ENCODE data around the gene NR3C1.

DNA sequence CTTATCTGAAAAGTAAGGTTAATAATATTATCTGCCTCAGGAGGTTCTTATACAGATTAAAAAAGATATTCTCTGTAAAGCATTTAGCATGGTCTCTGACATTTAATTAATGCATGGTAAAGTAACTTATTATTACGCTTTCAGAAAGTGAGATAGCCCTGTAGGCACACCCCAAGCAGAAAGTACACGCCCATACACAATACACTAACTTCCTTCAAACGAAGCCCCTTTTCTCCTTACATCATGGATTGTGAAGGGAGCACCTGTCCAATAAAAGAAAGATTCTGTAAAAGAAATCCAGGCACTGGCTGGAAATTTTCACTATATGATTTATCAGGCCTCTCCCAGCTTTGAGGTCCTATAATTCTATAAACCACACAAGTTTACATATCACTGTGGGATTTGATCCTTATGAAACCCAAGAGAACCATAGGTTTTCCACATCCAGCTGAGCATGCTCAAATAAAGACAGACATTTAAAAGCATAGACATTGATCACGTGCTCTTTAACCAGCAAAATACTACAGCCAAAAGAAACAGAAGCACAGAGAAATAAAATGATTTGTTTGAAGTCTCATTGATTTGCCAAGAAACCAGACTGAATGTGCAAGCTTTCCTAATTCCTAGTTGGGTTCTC lies 14.1 kb upstream of the NR3C1 start:
- TF ChIP-seq, protein P1, sequence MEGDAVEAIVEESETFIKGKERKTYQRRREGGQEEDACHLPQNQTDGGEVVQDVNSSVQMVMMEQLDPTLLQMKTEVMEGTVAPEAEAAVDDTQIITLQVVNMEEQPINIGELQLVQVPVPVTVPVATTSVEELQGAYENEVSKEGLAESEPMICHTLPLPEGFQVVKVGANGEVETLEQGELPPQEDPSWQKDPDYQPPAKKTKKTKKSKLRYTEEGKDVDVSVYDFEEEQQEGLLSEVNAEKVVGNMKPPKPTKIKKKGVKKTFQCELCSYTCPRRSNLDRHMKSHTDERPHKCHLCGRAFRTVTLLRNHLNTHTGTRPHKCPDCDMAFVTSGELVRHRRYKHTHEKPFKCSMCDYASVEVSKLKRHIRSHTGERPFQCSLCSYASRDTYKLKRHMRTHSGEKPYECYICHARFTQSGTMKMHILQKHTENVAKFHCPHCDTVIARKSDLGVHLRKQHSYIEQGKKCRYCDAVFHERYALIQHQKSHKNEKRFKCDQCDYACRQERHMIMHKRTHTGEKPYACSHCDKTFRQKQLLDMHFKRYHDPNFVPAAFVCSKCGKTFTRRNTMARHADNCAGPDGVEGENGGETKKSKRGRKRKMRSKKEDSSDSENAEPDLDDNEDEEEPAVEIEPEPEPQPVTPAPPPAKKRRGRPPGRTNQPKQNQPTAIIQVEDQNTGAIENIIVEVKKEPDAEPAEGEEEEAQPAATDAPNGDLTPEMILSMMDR (optimal IDR thresholded peaks at IDR 0.05 in 1 of 3, IDR thresholded peaks at IDR 0.05 in 1 of 3, conservative IDR thresholded peaks at IDR 0.05 in 1 of 3; ENCODE audit: extremely low read depth in 1 of 3, insufficient read depth in 2 of 3, low read length in 3 of 3) = no peak
- no peak for TF ChIP-seq EZH2 (IDR thresholded peaks at IDR 0.05; ENCODE audit: low read length)

Measured in keratinocyte (primary cell).